HFF-Myc (cell line): ENCODE data around the gene PTCD2.

ENCODE experiments used
- DNase-seq: peaks from one replicate; pipeline ENCODE4 v3.0.0-alpha.2; 2011; ENCODE audit warnings: low read depth; ENCODE audit errors: extremely low read depth
- H3K4me3 ChIP-seq: replicated peaks from 2 replicates; pipeline ENCODE4 v1.5.1; 2011; ENCODE audit warnings: low read depth, mild to moderate bottlenecking, control low read depth, low read length
- TF ChIP-seq, protein P1 (sequence below): IDR thresholded peaks from 2 replicates; pipeline ENCODE4 v1.5.1; 2012; ENCODE audit warnings: mild to moderate bottlenecking, low read depth, low read length, control low read depth; ENCODE audit errors: missing control alignments

PTCD2 gene

DNA sequence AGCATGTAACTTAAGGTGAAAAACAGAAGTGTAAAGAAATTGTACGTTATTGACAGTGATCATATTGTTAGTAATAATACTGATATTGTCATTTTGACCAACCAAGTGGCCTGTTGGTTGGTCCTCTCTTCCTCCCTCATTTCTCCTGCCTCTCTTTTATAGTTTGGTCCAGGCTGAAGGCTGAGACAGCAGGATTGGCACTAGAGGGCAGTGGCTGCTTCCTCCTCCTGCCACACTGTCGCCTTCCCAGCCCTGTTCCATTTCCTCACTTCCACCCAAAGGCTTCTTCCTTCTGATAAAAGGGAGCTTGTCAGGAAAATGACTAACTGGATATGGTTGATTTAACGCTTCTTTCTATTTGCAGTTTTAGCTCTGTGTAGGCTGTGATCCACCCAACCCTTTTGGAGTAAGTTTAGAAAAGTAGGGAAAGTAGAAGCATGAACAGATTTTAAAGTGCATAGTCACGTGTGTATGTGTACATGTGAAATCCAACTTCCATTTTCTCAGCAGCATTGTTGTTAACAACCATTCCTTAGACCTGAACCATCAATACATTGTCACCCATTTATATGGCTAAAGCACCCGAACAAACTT, 35.6 kb downstream of the PTCD2 start:
- H3K4me3 ChIP-seq: no peak overlapping the region
- no peak for DNase-seq
- TF ChIP-seq, protein P1, sequence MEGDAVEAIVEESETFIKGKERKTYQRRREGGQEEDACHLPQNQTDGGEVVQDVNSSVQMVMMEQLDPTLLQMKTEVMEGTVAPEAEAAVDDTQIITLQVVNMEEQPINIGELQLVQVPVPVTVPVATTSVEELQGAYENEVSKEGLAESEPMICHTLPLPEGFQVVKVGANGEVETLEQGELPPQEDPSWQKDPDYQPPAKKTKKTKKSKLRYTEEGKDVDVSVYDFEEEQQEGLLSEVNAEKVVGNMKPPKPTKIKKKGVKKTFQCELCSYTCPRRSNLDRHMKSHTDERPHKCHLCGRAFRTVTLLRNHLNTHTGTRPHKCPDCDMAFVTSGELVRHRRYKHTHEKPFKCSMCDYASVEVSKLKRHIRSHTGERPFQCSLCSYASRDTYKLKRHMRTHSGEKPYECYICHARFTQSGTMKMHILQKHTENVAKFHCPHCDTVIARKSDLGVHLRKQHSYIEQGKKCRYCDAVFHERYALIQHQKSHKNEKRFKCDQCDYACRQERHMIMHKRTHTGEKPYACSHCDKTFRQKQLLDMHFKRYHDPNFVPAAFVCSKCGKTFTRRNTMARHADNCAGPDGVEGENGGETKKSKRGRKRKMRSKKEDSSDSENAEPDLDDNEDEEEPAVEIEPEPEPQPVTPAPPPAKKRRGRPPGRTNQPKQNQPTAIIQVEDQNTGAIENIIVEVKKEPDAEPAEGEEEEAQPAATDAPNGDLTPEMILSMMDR: peak; percentile 48

- no peak overlapping the region for H3K4me3 ChIP-seq
- TF ChIP-seq, protein P1: no peak
- DNase-seq: no peak
These were observed 36.2 kb downstream of the PTCD2 start for GRCh38 chr5:72356361-72356760.

GRCh38 chr5:72358925-72359324, 38.8 kb downstream of the PTCD2 start:
- TF ChIP-seq, protein P1: no peak
- H3K4me3 ChIP-seq: no peak overlapping the region
- DNase-seq: no peak

DNA sequence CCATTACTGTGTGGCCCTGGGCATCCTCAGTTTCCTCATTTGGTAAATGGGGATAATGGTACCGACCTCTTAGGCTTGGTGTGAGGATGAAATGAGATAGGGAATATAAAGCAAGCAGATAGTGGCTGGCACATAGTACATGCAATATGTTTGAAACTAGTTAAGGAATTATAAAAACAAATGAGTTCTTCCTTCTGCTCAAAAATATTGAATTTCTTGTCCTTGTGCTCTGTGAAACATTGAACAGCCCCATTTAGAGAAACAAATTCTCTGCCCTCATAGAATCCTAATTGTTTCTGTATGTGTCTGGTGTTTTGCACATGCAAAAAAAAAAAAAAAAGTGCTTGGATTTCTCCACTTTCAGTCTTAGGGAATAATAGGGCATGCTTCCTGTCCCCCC, 39.7 kb downstream of the PTCD2 start:
- TF ChIP-seq, protein P1: no peak
- H3K4me3 ChIP-seq: no peak overlapping the region
- no peak for DNase-seq

DNA sequence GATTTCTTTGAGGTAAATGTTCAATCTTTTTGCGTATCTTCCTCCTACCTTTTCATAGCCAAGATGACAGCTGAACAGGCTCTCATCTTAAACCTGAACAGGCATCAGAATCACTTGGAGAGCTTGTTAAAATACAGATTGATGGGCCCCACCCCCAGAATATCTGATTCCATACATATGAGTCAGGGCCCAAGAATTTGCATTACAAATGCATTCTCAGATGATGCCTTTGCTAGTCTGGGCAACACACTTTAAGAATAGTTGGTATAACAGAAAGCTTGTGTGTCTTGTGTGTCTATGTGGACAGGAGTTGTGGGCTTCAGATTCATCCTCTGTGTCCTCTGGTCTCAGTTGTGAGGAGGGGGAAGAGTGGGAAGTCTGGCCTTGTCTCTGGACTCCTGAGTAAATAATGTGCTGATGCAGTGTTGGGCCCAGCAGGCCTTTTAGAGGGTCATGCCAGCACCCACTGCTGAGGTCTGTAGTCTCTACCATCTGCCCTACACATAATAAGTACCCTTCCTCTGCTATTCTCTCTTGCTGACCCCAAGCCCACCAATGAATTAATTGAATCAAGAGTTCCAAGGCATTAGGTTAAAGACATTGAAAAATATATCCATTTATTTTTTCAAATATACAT, 43.1 kb downstream of the PTCD2 start:
- H3K4me3 ChIP-seq: no peak overlapping the region
- TF ChIP-seq, protein P1: no peak
- peak; percentile 70 for DNase-seq

DNA sequence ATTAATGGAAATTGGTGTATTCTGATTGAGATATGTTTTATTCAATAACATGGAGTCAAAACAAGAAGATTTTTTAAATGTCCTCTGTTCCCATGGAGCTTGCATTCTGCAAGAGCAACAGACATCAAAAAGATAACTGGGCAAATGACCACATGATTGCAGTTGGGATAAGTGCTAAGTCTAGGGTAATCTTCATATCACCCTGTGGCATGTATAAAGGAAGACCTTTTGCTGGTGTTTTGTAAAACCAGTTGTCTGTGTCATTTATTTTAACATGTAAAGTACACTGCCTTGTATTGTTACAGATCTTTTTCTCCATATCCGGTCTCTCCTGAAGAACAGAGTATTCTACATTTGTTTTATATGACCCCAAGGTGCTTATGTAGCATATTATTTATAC, 44.0 kb downstream of the PTCD2 start:
- TF ChIP-seq, protein P1: no peak
- DNase-seq: no peak
- H3K4me3 ChIP-seq: no peak overlapping the region
